ENCODE results near the gene OXSM. TPM values are rescaled to one million over a fixed set of nuclear protein-coding genes. Genes with fewer than 3 reads are reported as not detected.

Gene OXSM
- total and polyA plus RNA-seq, 10 of the 15 experiments (the other 5 are each of a cell fraction or from before 2014, with no cell fraction given) = 12.9 to 37.5 (median 22.1) TPM

GRCh38 chr3:25789596-25790556 lies at the start of gene OXSM (continued):
- TF ChIP-seq POLR2AphosphoS2 (IDR thresholded peaks at IDR 0.05; ENCODE audit: low read depth, low read length) = peak; percentile 76
- TF ChIP-seq KDM1A (IDR thresholded peaks at IDR 0.05; ENCODE audit: borderline replicate concordance) = no peak
- TF ChIP-seq ZNF24 (IDR thresholded peaks at IDR 0.05) = no peak
- TF ChIP-seq CBFB (IDR thresholded peaks at IDR 0.05; ENCODE audit: low read depth) = peak; percentile 48; the same call in 1 of the 2 replicates
- no peak for TF ChIP-seq NR2C2 (IDR thresholded peaks at IDR 0.05; ENCODE audit: borderline replicate concordance, control insufficient read depth, insufficient read length, low read depth)
- TF ChIP-seq PBX3 (IDR thresholded peaks at IDR 0.05; ENCODE audit: insufficient replicate concordance, low read depth, low read length) = no peak
- no peak for TF ChIP-seq ASH2L (IDR thresholded peaks at IDR 0.05; ENCODE audit: borderline replicate concordance, low read depth)
- peak; percentile 63 to 96; a peak in 2 of 3 replicates for TF ChIP-seq EGR1 (IDR thresholded peaks at IDR 0.05; ENCODE audit: borderline replicate concordance in 1 of 2, low read depth in 2 of 2, low read length in 2 of 2)
- no peak for TF ChIP-seq ZNF622 (IDR thresholded peaks at IDR 0.05)
- no peak for TF ChIP-seq ZSCAN29 (IDR thresholded peaks at IDR 0.05)
- TF ChIP-seq YY1 (IDR thresholded peaks at IDR 0.05; ENCODE audit: low read depth, low read length) = peak; percentile 19; the same call in 1 of the 2 replicates
- peak; percentile 38; the same call in 1 of the 2 replicates for TF ChIP-seq SMARCA5 (IDR thresholded peaks at IDR 0.05)
- no peak for TF ChIP-seq SP1 (IDR thresholded peaks at IDR 0.05; ENCODE audit: low read depth, low read length)
- no peak for TF ChIP-seq CTCF (IDR thresholded peaks at IDR 0.05 in 2 of 3, conservative IDR thresholded peaks at IDR 0.05 in 1 of 3; ENCODE audit: control insufficient read depth in 2 of 3, extremely low read depth in 1 of 3, insufficient read depth in 1 of 3, low read depth in 3 of 3, low read length in 3 of 3)
- TF ChIP-seq MTA2 (IDR thresholded peaks at IDR 0.05; ENCODE audit: low read depth) = peak; percentile 57; the same call in 1 of the 2 replicates
- TF ChIP-seq GABPA (IDR thresholded peaks at IDR 0.05; ENCODE audit: low read depth) = no peak
- no peak for TF ChIP-seq FOS (IDR thresholded peaks at IDR 0.05; ENCODE audit: borderline replicate concordance, extremely low read depth, insufficient read length)
- TF ChIP-seq MYC (IDR thresholded peaks at IDR 0.05; ENCODE audit: insufficient read depth, insufficient read length, insufficient replicate concordance, low read length, severe bottlenecking) = peak; percentile 54
- TF ChIP-seq STAT3 (IDR thresholded peaks at IDR 0.05; ENCODE audit: low read depth, low read length) = no peak
- TF ChIP-seq ZBTB4 (CRISPR knock-in tag; IDR thresholded peaks at IDR 0.05) = no peak
